Gastroesophageal sphincter (tissue), 3 donors: Measurements from ENCODE around the gene HMGB4.

Experiments
- CTCF ChIP-seq, 4 experiments: fragments of 200-600 bp in 2 of 4; fragments of 450-650 bp in 2 of 4; sonication (generic) in 1 of 4; IDR thresholded peaks; one replicate each; pipeline ENCODE4 v1.5.1; 2017 to 2019; ENCODE audit warnings: antibody characterized with exemption in 4 of 4, mild to moderate bottlenecking in 2 of 4, moderate library complexity in 2 of 4
- EP300 ChIP-seq: sonication (generic); formaldehyde crosslinking; IDR thresholded peaks from one replicate; pipeline ENCODE4 v1.6.1; 2017; ENCODE audit warnings: antibody characterized with exemption, mild to moderate bottlenecking
- POLR2A ChIP-seq, 2 donors: fragments of 450-650 bp; IDR thresholded peaks; one replicate each; pipeline ENCODE4 v1.6.1; 2017; ENCODE audit warnings: antibody characterized with exemption in 2 of 2, mild to moderate bottlenecking in 2 of 2, moderate library complexity in 1 of 2
- POLR2AphosphoS5 ChIP-seq: sonication (generic); formaldehyde crosslinking; IDR thresholded peaks from one replicate; pipeline ENCODE4 v1.6.1; 2017; ENCODE audit warnings: antibody characterized with exemption

- TF ChIP-seq CTCF (IDR thresholded peaks at IDR 0.05): no peak
- TF ChIP-seq POLR2AphosphoS5: no peak
- no peak for TF ChIP-seq POLR2A (IDR thresholded peaks at IDR 0.05)
- no peak for TF ChIP-seq EP300
Measured at GRCh38 chr1:33844166-33844565, 19.7 kb upstream of the HMGB4 start.
